ENCODE results near the gene CABP2. TPM values are rescaled to one million over a fixed set of nuclear protein-coding genes. Genes with fewer than 3 reads are reported as not detected.

CABP2 gene
- total and polyA plus RNA-seq, 2 donors from 2014 or later: not detected

- Histone ChIP-seq H3K4me3 (ENCODE audit: low read length in 3 of 3) (no peak overlapping the region), H3K27me3 (ENCODE audit: control insufficient read depth, insufficient read depth, low read length) (no peaks in the 10 kb centered on the region), H3K4me1 (ENCODE audit: control insufficient read depth in 2 of 3, insufficient read depth in 2 of 3, low read depth in 1 of 3, low read length in 3 of 3) (no peaks in the 10 kb centered on the region), H3K36me3 (ENCODE audit: control insufficient read depth in 2 of 3, insufficient read depth in 3 of 3, low read length in 3 of 3) (no peaks in the 10 kb centered on the region), H3K9ac (ENCODE audit: low read length in 3 of 3) (no peak overlapping the region), H3K9me3 (ENCODE audit: control insufficient read depth in 2 of 3, insufficient read depth in 1 of 3, low read length in 3 of 3) (no peaks in the 10 kb centered on the region), H3K27ac (ENCODE audit: low read depth in 2 of 2, low read length in 2 of 2) (no peak overlapping the region)
- TF ChIP-seq CTCF (IDR thresholded peaks at IDR 0.05; ENCODE audit: borderline replicate concordance, extremely low read depth, insufficient read depth): no peak
- intact Hi-C loops (cut with DNase I): no loop called here
- FAIRE-seq (no peak), DNase-seq (peak in 1 of 5 donors; percentile 68)
Observed at GRCh38 chr11:67523556-67524479, 572 bp upstream of the CABP2 start.

DNA sequence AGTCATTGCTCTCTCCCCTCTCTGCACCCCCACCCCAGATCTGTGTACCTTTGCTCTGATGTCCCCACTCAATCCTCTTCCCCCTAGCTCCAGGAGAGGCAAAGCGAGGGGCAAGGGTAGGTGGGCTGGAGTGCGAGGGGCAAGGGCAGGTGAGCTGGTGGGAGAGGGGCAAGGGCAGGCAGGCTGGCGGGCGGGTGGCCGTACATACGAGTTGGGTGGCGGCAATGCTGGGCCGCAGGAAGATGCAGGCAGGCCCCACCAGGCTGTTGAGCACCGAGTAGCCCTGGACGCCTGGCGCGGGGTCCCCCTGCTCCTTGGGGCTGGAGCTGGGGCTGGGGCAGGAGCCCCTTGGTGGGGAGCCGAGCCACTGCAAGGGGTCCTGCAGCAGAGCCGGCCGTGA lies 908 bp downstream of the CABP2 start:
- Histone ChIP-seq H3K9me3 (ENCODE audit: control insufficient read depth in 2 of 3, insufficient read depth in 1 of 3, low read length in 3 of 3) (no peaks in the 10 kb centered on the region), H3K4me1 (ENCODE audit: control insufficient read depth in 2 of 3, insufficient read depth in 2 of 3, low read depth in 1 of 3, low read length in 3 of 3) (no peaks in the 10 kb centered on the region), H3K36me3 (ENCODE audit: control insufficient read depth in 2 of 3, insufficient read depth in 3 of 3, low read length in 3 of 3) (no peaks in the 10 kb centered on the region), H3K4me3 (ENCODE audit: low read length in 3 of 3) (no peak overlapping the region), H3K9ac (ENCODE audit: low read length in 3 of 3) (no peak overlapping the region), H3K27me3 (ENCODE audit: control insufficient read depth, insufficient read depth, low read length) (no peaks in the 10 kb centered on the region), H3K27ac (ENCODE audit: low read depth in 2 of 2, low read length in 2 of 2) (no peak overlapping the region)
- DNase-seq (peak in 1 of 5 donors; percentile 59), FAIRE-seq (no peak)
- intact Hi-C loops (cut with DNase I): no loop called here
- no peak for TF ChIP-seq CTCF (IDR thresholded peaks at IDR 0.05; ENCODE audit: borderline replicate concordance, extremely low read depth, insufficient read depth)

GRCh38 chr11:67521924-67522323 lies 1.3 kb downstream of the CABP2 start:
- no peak for TF ChIP-seq CTCF (IDR thresholded peaks at IDR 0.05; ENCODE audit: borderline replicate concordance, extremely low read depth, insufficient read depth)
- DNase-seq (peak in 1 of 5 donors; percentile 62), FAIRE-seq (no peak)
- Histone ChIP-seq H3K4me3 (ENCODE audit: low read length in 3 of 3) (no peak overlapping the region), H3K27ac (ENCODE audit: low read depth in 2 of 2, low read length in 2 of 2) (no peak overlapping the region), H3K27me3 (ENCODE audit: control insufficient read depth, insufficient read depth, low read length) (no peaks in the 10 kb centered on the region), H3K4me1 (ENCODE audit: control insufficient read depth in 2 of 3, insufficient read depth in 2 of 3, low read depth in 1 of 3, low read length in 3 of 3) (no peaks in the 10 kb centered on the region), H3K36me3 (ENCODE audit: control insufficient read depth in 2 of 3, insufficient read depth in 3 of 3, low read length in 3 of 3) (no peaks in the 10 kb centered on the region), H3K9me3 (ENCODE audit: control insufficient read depth in 2 of 3, insufficient read depth in 1 of 3, low read length in 3 of 3) (no peaks in the 10 kb centered on the region), H3K9ac (ENCODE audit: low read length in 3 of 3) (no peak overlapping the region)
- intact Hi-C loops (cut with DNase I): no loop called here

All from kidney (tissue), 14 donors.